Transverse colon (tissue), 4 donors: ENCODE measurements around the gene STARD13. TPM values are rescaled to one million over a fixed set of nuclear protein-coding genes. Genes with fewer than 3 reads are reported as not detected.
"Not testable (repeated sequence)": the region's sequence is repeated elsewhere in the genome, so short reads cannot be mapped to it uniquely, and the experiment has no call there.

Experiments used
- DNase-seq: peaks from one replicate; pipeline ENCODE4 v3.0.0-alpha.2; 2019
- H3K27ac ChIP-seq, 4 donors: fragments of 200-600 bp; sonication (generic); 2 replicates each; pipeline ENCODE4 v1.5.1; 2016 to 2018; ENCODE audit warnings: inconsistent platforms in 4 of 4
- H3K27me3 ChIP-seq: fragments of 200-600 bp; sonication (generic); 2 replicates; pipeline ENCODE4 v1.5.1; 2017; ENCODE audit warnings: inconsistent platforms
- H3K36me3 ChIP-seq, 4 donors: fragments of 200-600 bp; sonication (generic); 2 replicates each; pipeline ENCODE4 v1.5.1; 2017 to 2019; ENCODE audit warnings: inconsistent platforms in 4 of 4
- H3K4me1 ChIP-seq, 4 donors: fragments of 200-600 bp; sonication (generic); 2 replicates each; pipeline ENCODE4 v1.5.1; 2017 to 2020; ENCODE audit warnings: inconsistent platforms in 4 of 4
- H3K4me3 ChIP-seq, 4 donors: fragments of 200-600 bp; sonication (generic); 1 replicate in 1 of 4; 2 replicates in 3 of 4; pipeline versions ENCODE4 v1.5.1 to v1.6.1; 2017 to 2019; ENCODE audit warnings: inconsistent platforms in 4 of 4
- H3K9me3 ChIP-seq, 2 donors: fragments of 200-600 bp; sonication (generic); 2 replicates each; pipeline ENCODE4 v1.5.1; 2017 to 2019; ENCODE audit warnings: inconsistent platforms in 2 of 2
- CTCF ChIP-seq, 5 experiments: fragments of 200-600 bp in 3 of 5; fragments of 450-650 bp in 2 of 5; sonication (generic) in 3 of 5; IDR thresholded peaks; 1 replicate in 2 of 5; 2 replicates in 3 of 5; pipeline ENCODE4 v1.5.1; 2016 to 2017; ENCODE audit warnings: antibody characterized with exemption in 5 of 5, inconsistent platforms in 3 of 5, mild to moderate bottlenecking in 2 of 5, moderate library complexity in 1 of 5
- EP300 ChIP-seq: sonication (generic); formaldehyde crosslinking; IDR thresholded peaks from one replicate; pipeline ENCODE4 v1.6.1; 2017; ENCODE audit warnings: antibody characterized with exemption, low read depth
- POLR2A ChIP-seq: fragments of 450-650 bp; IDR thresholded peaks from one replicate; pipeline ENCODE4 v1.6.1; 2016; ENCODE audit warnings: antibody characterized with exemption, mild to moderate bottlenecking, moderate library complexity
- POLR2AphosphoS5 ChIP-seq, 3 donors: sonication (generic); formaldehyde crosslinking; IDR thresholded peaks; one replicate each; pipeline ENCODE4 v1.6.1; 2016; ENCODE audit warnings: antibody characterized with exemption in 3 of 3
- WGBS, 2 donors: methylation state at CpG; one replicate each; pipeline ENCODE4 v1.1.5; 2018; ENCODE audit warnings: low coverage in 1 of 2; 5-methylcytosine and 5-hydroxymethylcytosine counted together
- in situ Hi-C, 4 donors: fragments of 200-750 bp; cut with MboI; loops; one replicate each; pipeline versions ENCODE4 v1.15.0 to v1.15.1; 2017; ENCODE audit warnings: low sequenced_read_pairs in 3 of 4, low pct_ligation_motif_present in 1 of 4, low pct_unique_long_range_greater_than_20kb in 1 of 4
- intact Hi-C: fragments of 100-400 bp; cut with DNase I; formaldehyde crosslinking; loops from one replicate; pipeline ENCODE4 v1.15.1; 2023; ENCODE audit warnings: low total_unique reads
- total RNA-seq, 4 donors: library from RNA; depleted of rRNA; stranded (reverse); fragments of >200 nt; gene quantifications; one replicate each; pipeline ENCODE4 v1.1.0, GENCODE V29; 2016

Gene STARD13
- total RNA-seq, 4 donors from 2014 or later: 18.1 to 107 (median 41.5) TPM

DNA sequence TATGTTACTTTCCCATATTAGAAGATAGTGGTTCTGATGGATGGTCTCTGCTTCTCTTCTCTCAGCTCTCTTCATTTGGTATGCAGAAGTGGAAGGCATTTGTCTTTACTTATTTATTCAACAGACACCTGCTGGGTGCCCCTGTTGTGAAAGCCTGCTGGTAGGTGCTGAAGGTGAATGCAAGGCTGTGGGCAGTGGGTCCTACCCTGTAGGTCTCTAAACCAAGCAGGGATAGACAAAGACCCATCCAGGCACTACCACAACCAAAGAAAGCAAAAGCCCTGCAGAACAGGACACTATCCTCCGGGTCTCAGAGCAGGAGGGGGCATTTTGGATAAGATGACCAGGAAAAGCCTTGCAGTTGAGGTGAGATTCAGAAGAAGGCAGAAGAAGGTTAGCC lies 106.1 kb downstream of the STARD13 start:
- no peaks in the 10 kb centered on the region for H3K27me3 ChIP-seq
- no peak for DNase-seq
- no peaks in the 10 kb centered on the region for H3K36me3 ChIP-seq
- H3K4me1 ChIP-seq: peaks cover 0 to 50% (median 10%) of the 10 kb centered on the region in 4 donors
- WGBS, 2 donors: 95 to 100% methylated on average over 1 of the region's 1 CpG
- H3K4me3 ChIP-seq: no peak overlapping the region
- no peaks in the 10 kb centered on the region for H3K9me3 ChIP-seq
- intact Hi-C loops (no loop called here), in situ Hi-C loops (no loop called here)
- H3K27ac ChIP-seq: no peak overlapping the region
- TF ChIP-seq POLR2A (no peak), CTCF (IDR thresholded peaks at IDR 0.05) (no peak), POLR2AphosphoS5 (IDR thresholded peaks at IDR 0.05) (no peak), EP300 (no peak)

- H3K27ac ChIP-seq: no peak overlapping the region
- no peak for DNase-seq
- no peaks in the 10 kb centered on the region for H3K36me3 ChIP-seq
- no peaks in the 10 kb centered on the region for H3K27me3 ChIP-seq
- WGBS, 2 donors: 80 to 88% methylated on average over 3 to 4 of the region's 4 CpGs
- no peak overlapping the region for H3K4me3 ChIP-seq
- intact Hi-C loops: no loop called here
- in situ Hi-C loops: no loop called here
- peaks cover 0 to 39% (median 10%) of the 10 kb centered on the region in 4 donors for H3K4me1 ChIP-seq
- H3K9me3 ChIP-seq: no peaks in the 10 kb centered on the region
- TF ChIP-seq POLR2A (no peak), CTCF (IDR thresholded peaks at IDR 0.05) (no peak), POLR2AphosphoS5 (IDR thresholded peaks at IDR 0.05) (no peak), EP300 (no peak)
These were observed 107.2 kb downstream of the STARD13 start for GRCh38 chr13:33178209-33178840.

DNA sequence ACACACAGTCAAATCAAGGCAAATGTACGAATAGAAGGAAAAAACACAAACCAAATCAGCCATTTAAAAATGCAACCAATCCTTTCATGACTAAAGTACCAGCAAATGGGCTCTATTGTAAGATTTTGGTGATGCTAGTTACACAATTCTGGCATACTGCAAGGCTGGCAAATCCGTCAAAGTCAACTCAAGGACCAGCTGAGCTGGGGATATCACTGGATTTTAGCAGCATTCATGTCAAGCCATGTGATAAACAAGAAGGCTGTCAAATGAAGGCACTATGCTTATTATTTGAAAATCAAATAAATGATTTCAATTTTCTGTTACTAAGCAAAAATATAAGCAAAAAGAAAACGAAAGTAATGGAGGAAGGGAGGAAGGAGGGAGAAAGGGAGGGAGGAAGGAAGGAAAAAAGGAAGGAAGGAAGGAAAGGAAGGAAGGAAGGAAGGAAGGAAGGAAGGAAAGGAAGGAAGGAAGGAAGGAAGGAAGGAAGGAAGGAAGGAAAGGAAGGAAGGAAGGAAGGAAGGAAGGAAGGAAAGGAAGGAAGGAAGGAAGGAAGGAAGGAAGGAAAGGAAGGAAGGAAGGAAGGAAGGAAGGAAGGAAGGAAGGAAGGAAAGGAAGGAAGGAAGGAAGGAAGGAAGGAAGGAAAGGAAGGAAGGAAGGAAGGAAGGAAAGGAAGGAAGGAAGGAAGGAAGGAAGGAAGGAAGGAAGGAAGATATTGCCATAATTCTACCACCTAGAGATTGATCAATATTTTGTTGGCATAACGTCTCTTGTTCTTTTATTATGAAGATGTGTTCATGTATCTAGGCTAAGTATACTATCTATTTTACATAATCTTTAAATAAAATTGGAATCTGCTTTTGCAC lies 108.0 kb downstream of the STARD13 start:
- in situ Hi-C loops, H3K27ac ChIP-seq: not testable (repeated sequence)
- peaks cover 0 to 35% (median 9%) of the 10 kb centered on the region in 4 donors for H3K4me1 ChIP-seq

DNA sequence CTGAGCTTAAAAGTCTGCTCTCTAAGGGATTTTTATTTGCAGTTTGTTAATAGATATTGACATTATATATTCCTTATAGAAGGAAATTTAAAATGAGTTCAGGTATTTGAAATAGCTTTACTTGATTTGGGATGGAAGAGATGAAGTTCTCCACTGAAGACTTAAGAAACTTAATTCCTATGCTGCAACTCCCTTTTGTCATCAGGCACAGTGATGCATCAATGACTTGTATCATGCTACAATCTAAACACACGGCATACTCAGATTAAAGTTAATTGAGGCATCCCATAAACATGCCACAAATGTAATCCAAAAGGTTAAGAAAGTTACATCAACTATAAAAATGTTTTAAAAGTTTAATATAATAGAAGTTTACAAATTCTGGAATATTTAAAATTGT lies 109.0 kb downstream of the STARD13 start:
- no peak for DNase-seq
- Histone ChIP-seq H3K27ac (no peak overlapping the region), H3K9me3 (no peaks in the 10 kb centered on the region)

More for the DNA sequence above, 108.0 kb downstream of the STARD13 start:
- intact Hi-C loops, H3K27me3 ChIP-seq, DNase-seq, H3K36me3 ChIP-seq, H3K4me3 ChIP-seq, H3K9me3 ChIP-seq: not testable (repeated sequence)
- 71 to 75% methylated on average over 4 of the region's 4 CpGs for WGBS, 2 donors

More for the DNA sequence above, 109.0 kb downstream of the STARD13 start:
- WGBS, 2 donors: 75 to 83% methylated on average over 1 of the region's 1 CpG
- Histone ChIP-seq H3K36me3 (no peaks in the 10 kb centered on the region), H3K4me3 (no peak overlapping the region), H3K27me3 (no peaks in the 10 kb centered on the region), H3K4me1 (peaks cover 0 to 32% (median 9%) of the 10 kb centered on the region in 4 donors)
- TF ChIP-seq POLR2AphosphoS5 (IDR thresholded peaks at IDR 0.05): no peak
- TF ChIP-seq POLR2A: no peak
- no peak for TF ChIP-seq EP300
- no peak for TF ChIP-seq CTCF (IDR thresholded peaks at IDR 0.05)
- in situ Hi-C loops: no loop called here
- intact Hi-C loops: no loop called here
